ENCODE results near the gene RYK.

- TF ChIP-seq CTCF (IDR thresholded peaks at IDR 0.05) (no peak), POLR2A (IDR thresholded peaks at IDR 0.05) (no peak)
Observed at GRCh38 chr3:134279466-134279865, 28.8 kb upstream of the RYK start.
